GF-D8 (cell line): Measurements from ENCODE around the gene DOCK7.

ENCODE experiments used
- DNase-seq: peaks from one replicate; lab custom pipeline; 2025; lab: John Stamatoyannopoulos, UW

Gene DOCK7

GRCh38 chr1:62417351-62417999 lies 270.7 kb downstream of the DOCK7 start:
- no peak for DNase-seq

- DNase-seq: no peak
Observed at GRCh38 chr1:62415687-62416086, 272.5 kb downstream of the DOCK7 start.

DNA sequence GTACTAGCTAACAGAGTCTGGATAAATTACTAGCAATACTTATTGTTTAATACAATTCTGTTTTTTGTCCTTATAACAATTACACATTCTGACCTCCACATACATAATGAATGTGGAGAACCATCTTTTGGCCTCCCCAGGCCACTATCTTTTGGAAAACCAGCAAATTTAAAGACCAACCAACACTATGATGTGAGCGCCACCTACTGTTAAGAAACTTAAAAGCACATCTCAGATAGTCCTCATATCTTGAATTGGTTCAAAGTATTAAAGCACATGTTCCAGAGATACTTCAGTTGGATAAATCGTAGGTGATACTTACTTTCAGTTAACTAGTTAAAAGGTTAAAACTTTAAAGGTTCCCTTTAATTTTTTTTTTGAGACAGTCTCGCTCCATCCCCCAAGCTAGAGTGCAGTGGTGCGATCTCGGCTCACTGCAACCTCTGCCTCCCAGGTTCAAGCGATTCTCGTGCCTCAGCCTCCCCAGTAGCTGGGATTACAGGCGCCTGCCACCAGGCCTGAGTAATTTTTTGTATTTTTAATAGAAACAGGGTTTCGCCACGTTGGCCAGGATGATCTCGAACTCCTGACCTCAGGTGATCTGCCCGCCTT lies 280.7 kb downstream of the DOCK7 start:
- no peak for DNase-seq

GRCh38 chr1:62406576-62406975 lies 281.6 kb downstream of the DOCK7 start:
- no peak for DNase-seq

DNA sequence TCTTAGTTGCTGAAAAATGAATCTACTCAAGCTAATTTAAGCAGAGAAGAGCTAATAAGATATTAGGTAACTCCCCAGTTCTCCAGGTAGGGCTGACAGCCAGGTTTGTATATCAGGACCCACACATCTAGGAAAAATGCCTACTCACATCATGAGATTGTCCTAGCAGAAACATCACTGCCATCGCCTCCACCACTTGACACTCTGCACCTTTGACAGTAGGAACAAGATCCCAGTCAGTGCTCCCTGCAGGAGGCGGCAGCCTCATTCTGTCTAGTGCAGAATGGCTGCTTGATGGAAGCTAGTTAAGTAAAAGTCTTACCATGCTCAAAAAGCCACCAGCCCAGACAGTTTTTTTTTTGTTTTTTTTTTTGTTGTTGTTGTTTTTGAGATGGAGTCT lies 282.9 kb downstream of the DOCK7 start:
- no peak for DNase-seq
